Tibial nerve (tissue), 4 donors: Measurements from ENCODE around the gene SEMA6A. TPM values are rescaled to one million over a fixed set of nuclear protein-coding genes. Genes with fewer than 3 reads are reported as not detected.

Experiments
- DNase-seq, 2 donors: peaks; one replicate each; pipeline ENCODE4 v3.0.0-alpha.2; 2019; ENCODE audit warnings: low spot score in 2 of 2
- H3K27ac ChIP-seq, 4 donors: fragments of 200-600 bp; sonication (generic) in 3 of 4; one replicate each; pipeline ENCODE4 v1.5.1; 2017 to 2019; ENCODE audit warnings: mild to moderate bottlenecking in 1 of 4
- H3K27me3 ChIP-seq, 2 donors: fragments of 200-600 bp; sonication (generic) in 1 of 2; one replicate each; pipeline versions ENCODE4 v1.5.1 to v1.6.0; 2017 to 2019
- H3K36me3 ChIP-seq, 3 donors: fragments of 200-600 bp; sonication (generic); one replicate each; pipeline ENCODE4 v1.5.1; 2018 to 2019
- H3K4me1 ChIP-seq, 4 donors: fragments of 200-600 bp; sonication (generic) in 3 of 4; one replicate each; pipeline ENCODE4 v1.5.1; 2017 to 2019
- H3K4me3 ChIP-seq, 4 donors: fragments of 200-600 bp; sonication (generic) in 3 of 4; one replicate each; pipeline ENCODE4 v1.5.1; 2017 to 2019; ENCODE audit warnings: mild to moderate bottlenecking in 1 of 4, moderate library complexity in 1 of 4
- H3K9me3 ChIP-seq, 4 donors: fragments of 200-600 bp; sonication (generic) in 3 of 4; one replicate each; pipeline ENCODE4 v1.5.1; 2017 to 2019
- CTCF ChIP-seq, 5 experiments: fragments of 200-600 bp in 3 of 5; fragments of 450-650 bp in 2 of 5; sonication (generic) in 3 of 5; IDR thresholded peaks; one replicate each; pipeline ENCODE4 v1.5.1; 2016 to 2019; ENCODE audit warnings: antibody characterized with exemption in 5 of 5, mild to moderate bottlenecking in 3 of 5, moderate library complexity in 2 of 5
- EP300 ChIP-seq, 2 donors: sonication (generic); formaldehyde crosslinking; IDR thresholded peaks; one replicate each; pipeline ENCODE4 v1.6.1; 2017; ENCODE audit warnings: antibody characterized with exemption in 2 of 2, mild to moderate bottlenecking in 1 of 2
- POLR2A ChIP-seq, 2 donors: fragments of 450-650 bp; IDR thresholded peaks; one replicate each; pipeline ENCODE4 v1.6.1; 2017; ENCODE audit warnings: antibody characterized with exemption in 2 of 2, mild to moderate bottlenecking in 2 of 2, moderate library complexity in 2 of 2
- WGBS, 2 donors: methylation state at CpG; one replicate each; pipeline ENCODE4 v1.1.5; 2018; 5-methylcytosine and 5-hydroxymethylcytosine counted together
- total RNA-seq, 4 donors: library from RNA; depleted of rRNA; stranded (reverse); fragments of >200 nt; gene quantifications; one replicate each; pipeline ENCODE4 v1.1.0, GENCODE V29; 2016

Gene SEMA6A
- total RNA-seq, 4 donors from 2014 or later, result 13.6 to 25.1 (median 21.4) TPM

GRCh38 chr5:116476897-116477537, 97.6 kb downstream of the SEMA6A start:
- Histone ChIP-seq H3K27me3 (no peaks in the 10 kb centered on the region), H3K4me1 (peaks cover 0 to 8% (median 0%) of the 10 kb centered on the region in 4 donors), H3K36me3 (peaks cover 0 to 53% (median 5%) of the 10 kb centered on the region in 3 donors), H3K4me3 (no peak overlapping the region), H3K27ac (no peak overlapping the region), H3K9me3 (peaks cover 0 to 21% (median 0%) of the 10 kb centered on the region in 4 donors)
- 93 to 94% methylated on average over 4 of the region's 4 CpGs for WGBS, 2 donors
- no peak for DNase-seq
- TF ChIP-seq EP300 (IDR thresholded peaks at IDR 0.05) (no peak), POLR2A (IDR thresholded peaks at IDR 0.05) (no peak), CTCF (IDR thresholded peaks at IDR 0.05) (no peak)

DNA sequence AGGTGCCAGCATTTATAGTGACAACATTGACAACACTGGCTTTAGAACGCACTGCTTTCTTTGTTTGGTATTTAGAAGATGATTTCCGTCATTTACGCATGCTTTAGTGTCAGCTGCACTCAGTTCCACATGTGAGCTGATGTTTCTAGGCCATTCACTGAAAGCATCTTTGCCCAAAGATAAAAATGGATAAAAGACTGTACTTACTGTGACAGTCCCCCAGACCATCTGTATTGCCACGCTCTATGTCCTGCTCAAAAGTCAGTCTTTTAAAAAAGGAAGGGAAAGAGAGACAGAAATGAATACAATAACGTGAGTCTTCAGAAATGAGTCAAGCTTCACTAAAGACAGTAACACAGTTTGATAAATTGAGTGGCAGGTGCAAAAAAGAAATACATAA, 99.3 kb downstream of the SEMA6A start:
- TF ChIP-seq POLR2A (IDR thresholded peaks at IDR 0.05), result no peak
- no peak for TF ChIP-seq EP300 (IDR thresholded peaks at IDR 0.05)
- no peak for TF ChIP-seq CTCF (IDR thresholded peaks at IDR 0.05)
- no peak overlapping the region for H3K4me3 ChIP-seq
- no peak for DNase-seq
- H3K9me3 ChIP-seq, result peaks cover 0 to 21% (median 0%) of the 10 kb centered on the region in 4 donors
- no peaks in the 10 kb centered on the region for H3K27me3 ChIP-seq
- H3K36me3 ChIP-seq, result peaks cover 0 to 60% (median 5%) of the 10 kb centered on the region in 3 donors
- peaks cover 0 to 6% (median 0%) of the 10 kb centered on the region in 4 donors for H3K4me1 ChIP-seq
- WGBS, 2 donors, result 90 to 92% methylated on average over 5 of the region's 5 CpGs
- H3K27ac ChIP-seq, result no peak overlapping the region

- Histone ChIP-seq H3K9me3 (peaks cover 0 to 21% (median 0%) of the 10 kb centered on the region in 4 donors), H3K27me3 (no peaks in the 10 kb centered on the region), H3K27ac (no peak overlapping the region), H3K36me3 (peaks cover 0 to 57% (median 5%) of the 10 kb centered on the region in 3 donors), H3K4me3 (no peak overlapping the region), H3K4me1 (no peaks in the 10 kb centered on the region)
- DNase-seq, result no peak
- WGBS, 2 donors, result 53 to 65% methylated on average over 5 of the region's 5 CpGs
- no peak for TF ChIP-seq CTCF (IDR thresholded peaks at IDR 0.05)
- TF ChIP-seq POLR2A (IDR thresholded peaks at IDR 0.05), result no peak
- TF ChIP-seq EP300 (IDR thresholded peaks at IDR 0.05), result no peak
Observed at GRCh38 chr5:116473706-116474105, 100.9 kb downstream of the SEMA6A start.

DNA sequence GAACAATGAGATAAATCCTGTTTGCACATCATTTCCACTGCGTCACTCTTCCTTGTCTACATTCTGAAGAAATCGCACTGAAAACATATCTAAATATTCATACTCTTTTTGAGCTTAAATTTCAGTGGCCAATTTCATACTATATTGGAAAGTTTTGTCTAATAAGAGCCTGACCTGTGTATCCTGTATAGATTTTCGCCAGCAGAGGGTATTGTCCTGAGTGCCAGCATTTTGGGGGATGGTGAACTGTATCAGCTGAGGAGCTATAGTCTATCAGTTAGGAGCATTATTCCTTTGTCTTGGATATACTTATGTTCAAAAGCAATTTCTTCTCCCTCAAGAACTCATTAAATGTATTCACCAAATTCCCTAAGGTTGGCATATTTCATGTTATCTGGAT, 102.3 kb downstream of the SEMA6A start:
- peaks cover 0 to 60% (median 5%) of the 10 kb centered on the region in 3 donors for H3K36me3 ChIP-seq
- no peak overlapping the region for H3K4me3 ChIP-seq
- no peaks in the 10 kb centered on the region for H3K4me1 ChIP-seq
- TF ChIP-seq POLR2A (IDR thresholded peaks at IDR 0.05) (no peak), CTCF (IDR thresholded peaks at IDR 0.05) (no peak), EP300 (IDR thresholded peaks at IDR 0.05) (no peak)
- H3K27me3 ChIP-seq, result no peaks in the 10 kb centered on the region
- 90 to 92% methylated on average over 3 of the region's 3 CpGs for WGBS, 2 donors
- no peak overlapping the region for H3K27ac ChIP-seq
- H3K9me3 ChIP-seq, result peaks cover 0 to 14% (median 0%) of the 10 kb centered on the region in 4 donors
- DNase-seq, result no peak

DNA sequence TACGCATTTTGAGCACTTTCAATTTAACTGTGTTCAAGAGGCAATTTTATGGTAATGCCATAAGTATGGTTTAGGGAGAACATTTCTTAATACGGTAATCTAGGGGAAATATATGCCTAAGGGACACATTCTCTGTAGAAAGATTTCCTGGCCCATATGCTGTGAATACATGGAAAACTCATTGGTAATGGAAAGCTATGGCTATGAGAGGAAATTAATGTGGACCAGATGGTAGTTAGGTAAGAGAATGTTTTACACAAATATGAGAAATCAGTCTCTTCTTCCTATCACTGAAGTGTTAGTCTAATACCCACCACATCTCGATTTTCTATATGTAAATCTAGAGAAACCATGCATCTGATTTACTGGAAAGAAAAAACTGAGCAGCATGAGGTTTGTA, 105.0 kb downstream of the SEMA6A start:
- no peak for DNase-seq
- Histone ChIP-seq H3K27me3 (no peaks in the 10 kb centered on the region), H3K4me1 (no peaks in the 10 kb centered on the region), H3K27ac (no peak overlapping the region), H3K4me3 (no peak overlapping the region), H3K36me3 (peaks cover 0 to 46% (median 0%) of the 10 kb centered on the region in 3 donors), H3K9me3 (no peaks in the 10 kb centered on the region)
- 50 to 54% methylated on average over 3 of the region's 3 CpGs for WGBS, 2 donors
- TF ChIP-seq POLR2A (IDR thresholded peaks at IDR 0.05) (no peak), EP300 (IDR thresholded peaks at IDR 0.05) (no peak), CTCF (IDR thresholded peaks at IDR 0.05) (no peak)
